ENCODE measurements around the gene SGCG.
A peak's percentile ranks its signal among the peaks of the same experiment; 100 is the strongest.

The SGCG gene

DNA sequence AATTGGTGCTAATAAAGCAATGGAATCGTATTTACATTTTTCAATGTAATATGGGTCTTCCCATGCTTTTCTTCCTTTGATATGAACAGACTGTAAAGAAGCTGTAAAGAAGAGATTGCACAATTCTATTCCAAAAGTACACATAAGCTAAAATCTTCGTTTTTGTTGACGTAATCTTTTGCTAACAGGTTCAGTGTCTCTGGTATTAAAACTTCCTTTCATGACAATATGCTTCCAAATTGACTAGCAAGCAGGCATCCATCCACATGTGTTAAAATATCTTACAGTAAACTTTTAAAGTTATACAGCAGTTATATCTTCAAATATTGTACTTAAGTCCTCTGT is 19.3 kb upstream of the SGCG start:
- H3K9me3 ChIP-seq (ENCODE audit: control insufficient read depth, insufficient read depth, low read length), result no peaks in the 10 kb centered on the region; the same call in 1 of the 2 replicates
- TF ChIP-seq EZH2phosphoT487 (IDR thresholded peaks at IDR 0.05; ENCODE audit: borderline replicate concordance, low read length), result no peak
- TF ChIP-seq, protein P1, sequence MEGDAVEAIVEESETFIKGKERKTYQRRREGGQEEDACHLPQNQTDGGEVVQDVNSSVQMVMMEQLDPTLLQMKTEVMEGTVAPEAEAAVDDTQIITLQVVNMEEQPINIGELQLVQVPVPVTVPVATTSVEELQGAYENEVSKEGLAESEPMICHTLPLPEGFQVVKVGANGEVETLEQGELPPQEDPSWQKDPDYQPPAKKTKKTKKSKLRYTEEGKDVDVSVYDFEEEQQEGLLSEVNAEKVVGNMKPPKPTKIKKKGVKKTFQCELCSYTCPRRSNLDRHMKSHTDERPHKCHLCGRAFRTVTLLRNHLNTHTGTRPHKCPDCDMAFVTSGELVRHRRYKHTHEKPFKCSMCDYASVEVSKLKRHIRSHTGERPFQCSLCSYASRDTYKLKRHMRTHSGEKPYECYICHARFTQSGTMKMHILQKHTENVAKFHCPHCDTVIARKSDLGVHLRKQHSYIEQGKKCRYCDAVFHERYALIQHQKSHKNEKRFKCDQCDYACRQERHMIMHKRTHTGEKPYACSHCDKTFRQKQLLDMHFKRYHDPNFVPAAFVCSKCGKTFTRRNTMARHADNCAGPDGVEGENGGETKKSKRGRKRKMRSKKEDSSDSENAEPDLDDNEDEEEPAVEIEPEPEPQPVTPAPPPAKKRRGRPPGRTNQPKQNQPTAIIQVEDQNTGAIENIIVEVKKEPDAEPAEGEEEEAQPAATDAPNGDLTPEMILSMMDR (IDR thresholded peaks at IDR 0.05; ENCODE audit: low read depth, low read length, poor library complexity, severe bottlenecking), result no peak
- no peaks in the 10 kb centered on the region for H3K79me2 ChIP-seq (ENCODE audit: control insufficient read depth, low read length)
- H3K27me3 ChIP-seq (ENCODE audit: control insufficient read depth, low read length), result no peaks in the 10 kb centered on the region
- no peak overlapping the region for H3K27ac ChIP-seq (ENCODE audit: low read depth, low read length)
- H3K4me2 ChIP-seq (ENCODE audit: low read length), result no peak overlapping the region
- H4K20me1 ChIP-seq (ENCODE audit: control insufficient read depth, insufficient read depth, low read depth, low read length), result no peaks in the 10 kb centered on the region
- no peaks in the 10 kb centered on the region for H3K9me2 ChIP-seq (replicated peaks; ENCODE audit: control insufficient read depth, low read length)
- H3K4me3 ChIP-seq (ENCODE audit: low read length), result no peak overlapping the region
- no peaks in the 10 kb centered on the region for H3K4me1 ChIP-seq (ENCODE audit: control insufficient read depth, low read length)
- no peaks in the 10 kb centered on the region for H3K36me3 ChIP-seq (ENCODE audit: control insufficient read depth, low read length)
- no peaks in the 10 kb centered on the region for H3F3A ChIP-seq (ENCODE audit: control insufficient read depth, insufficient read depth)

DNA sequence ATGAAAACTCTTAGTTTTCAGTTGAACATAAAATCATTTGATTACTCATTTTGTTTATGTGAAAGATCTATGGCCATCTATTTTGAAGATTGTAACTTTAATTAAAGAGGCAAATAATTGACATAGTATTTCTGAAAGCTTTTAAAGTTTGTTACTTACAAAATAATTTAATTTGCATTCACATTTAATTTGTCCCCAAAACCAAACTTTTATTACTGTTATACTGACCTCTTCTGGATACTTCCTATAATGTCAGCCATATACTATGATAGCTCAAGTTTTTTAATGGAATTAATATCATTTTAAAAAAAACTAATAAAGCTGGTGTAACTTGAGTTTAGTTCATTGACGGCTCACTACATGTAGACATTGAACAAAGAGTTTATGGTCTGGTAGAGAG is 4.9 kb upstream of the SGCG start:
- Histone ChIP-seq H3F3A (ENCODE audit: control insufficient read depth, insufficient read depth) (no peaks in the 10 kb centered on the region), H3K4me1 (ENCODE audit: control insufficient read depth, low read length) (no peaks in the 10 kb centered on the region), H3K79me2 (ENCODE audit: control insufficient read depth, low read length) (no peaks in the 10 kb centered on the region), H3K9me3 (ENCODE audit: control insufficient read depth, insufficient read depth, low read length) (no peaks in the 10 kb centered on the region), H3K4me2 (ENCODE audit: low read length) (no peak overlapping the region), H3K27ac (ENCODE audit: low read depth, low read length) (no peak overlapping the region), H3K4me3 (ENCODE audit: low read length) (no peak overlapping the region), H3K36me3 (ENCODE audit: control insufficient read depth, low read length) (no peaks in the 10 kb centered on the region), H3K9me2 (replicated peaks; ENCODE audit: control insufficient read depth, low read length) (no peaks in the 10 kb centered on the region), H4K20me1 (ENCODE audit: control insufficient read depth, insufficient read depth, low read depth, low read length) (no peaks in the 10 kb centered on the region), H3K27me3 (ENCODE audit: control insufficient read depth, low read length) (no peaks in the 10 kb centered on the region)
- no peak for TF ChIP-seq EZH2phosphoT487 (IDR thresholded peaks at IDR 0.05; ENCODE audit: borderline replicate concordance, low read length)
- TF ChIP-seq, protein P1 (IDR thresholded peaks at IDR 0.05; ENCODE audit: low read depth, low read length, poor library complexity, severe bottlenecking), result peak; percentile 47

DNA sequence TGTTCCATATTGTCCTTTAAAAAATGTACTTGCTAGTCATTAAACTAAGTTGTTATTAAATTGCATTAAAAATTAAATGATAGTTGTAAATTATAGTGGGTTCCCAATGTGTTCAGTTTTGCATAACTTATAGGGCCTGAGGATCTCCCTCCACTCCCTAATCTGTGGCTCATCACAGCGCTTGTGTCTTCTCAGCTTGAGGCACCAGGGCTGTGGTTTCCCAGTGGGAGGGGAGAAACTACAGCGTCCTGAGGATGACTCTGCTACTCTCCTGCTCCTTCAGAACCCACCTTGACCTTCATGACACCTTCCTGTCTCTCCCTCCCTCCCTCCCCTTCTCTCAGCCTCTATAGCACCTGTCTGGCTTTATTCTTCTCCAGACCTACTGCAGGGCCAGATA is 1.4 kb downstream of the SGCG start:
- Histone ChIP-seq H3K27ac (ENCODE audit: low read depth, low read length) (no peak overlapping the region), H3K4me2 (ENCODE audit: low read length) (no peak overlapping the region), H3K27me3 (ENCODE audit: control insufficient read depth, low read length) (no peaks in the 10 kb centered on the region), H3K4me3 (ENCODE audit: low read length) (no peak overlapping the region), H3K9me3 (ENCODE audit: control insufficient read depth, insufficient read depth, low read length) (no peaks in the 10 kb centered on the region), H3K9me2 (replicated peaks; ENCODE audit: control insufficient read depth, low read length) (no peaks in the 10 kb centered on the region), H4K20me1 (ENCODE audit: control insufficient read depth, insufficient read depth, low read depth, low read length) (no peaks in the 10 kb centered on the region), H3K36me3 (ENCODE audit: control insufficient read depth, low read length) (no peaks in the 10 kb centered on the region), H3K79me2 (ENCODE audit: control insufficient read depth, low read length) (no peaks in the 10 kb centered on the region), H3F3A (ENCODE audit: control insufficient read depth, insufficient read depth) (no peaks in the 10 kb centered on the region), H3K4me1 (ENCODE audit: control insufficient read depth, low read length) (no peaks in the 10 kb centered on the region)
- TF ChIP-seq, protein P1 (IDR thresholded peaks at IDR 0.05; ENCODE audit: low read depth, low read length, poor library complexity, severe bottlenecking), result no peak
- no peak for TF ChIP-seq EZH2phosphoT487 (IDR thresholded peaks at IDR 0.05; ENCODE audit: borderline replicate concordance, low read length)

DNA sequence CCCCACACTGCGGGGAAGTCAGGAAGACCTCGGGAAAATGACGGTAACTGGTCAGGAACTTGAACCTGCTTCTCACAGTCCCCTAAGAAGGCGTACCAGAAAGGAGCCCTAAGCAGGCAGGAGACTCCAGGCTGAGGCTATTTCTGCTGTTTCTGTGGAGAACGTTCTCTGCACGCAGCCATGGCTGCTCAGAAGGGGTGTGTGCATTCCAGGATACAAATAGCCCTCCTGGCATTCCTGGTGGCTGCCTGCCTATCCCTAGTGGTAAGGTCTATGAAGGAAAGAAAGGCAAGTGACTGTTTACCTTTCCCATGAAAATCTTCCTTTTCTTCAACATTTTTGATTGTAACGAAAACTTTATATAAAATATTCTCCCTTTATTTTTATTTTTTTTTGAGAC is 2.5 kb downstream of the SGCG start:
- Histone ChIP-seq H3K79me2 (ENCODE audit: control insufficient read depth, low read length) (no peaks in the 10 kb centered on the region), H3F3A (ENCODE audit: control insufficient read depth, insufficient read depth) (no peaks in the 10 kb centered on the region), H4K20me1 (ENCODE audit: control insufficient read depth, insufficient read depth, low read depth, low read length) (no peaks in the 10 kb centered on the region), H3K27me3 (ENCODE audit: control insufficient read depth, low read length) (no peaks in the 10 kb centered on the region), H3K9me2 (replicated peaks; ENCODE audit: control insufficient read depth, low read length) (no peaks in the 10 kb centered on the region), H3K4me1 (ENCODE audit: control insufficient read depth, low read length) (no peaks in the 10 kb centered on the region), H3K4me2 (ENCODE audit: low read length) (no peak overlapping the region), H3K4me3 (ENCODE audit: low read length) (no peak overlapping the region), H3K36me3 (ENCODE audit: control insufficient read depth, low read length) (no peaks in the 10 kb centered on the region), H3K27ac (ENCODE audit: low read depth, low read length) (no peak overlapping the region), H3K9me3 (ENCODE audit: control insufficient read depth, insufficient read depth, low read length) (peaks cover 4% of the 10 kb centered on the region; the same call in 1 of the 2 replicates)
- no peak for TF ChIP-seq EZH2phosphoT487 (IDR thresholded peaks at IDR 0.05; ENCODE audit: borderline replicate concordance, low read length)
- TF ChIP-seq, protein P1 (IDR thresholded peaks at IDR 0.05; ENCODE audit: low read depth, low read length, poor library complexity, severe bottlenecking), result no peak

All from DOHH2 (cell line).